GM23338 (cell line): Measurements from ENCODE around the gene NOP56. TPM values are rescaled to one million over a fixed set of nuclear protein-coding genes. Genes with fewer than 3 reads are reported as not detected.

Experiments used
- ATAC-seq: fragments of 200-7000 bp; cut with Tn5 transposase; 3 replicates; pipeline ENCODE4 v1.9.1; 2020
- DNase-seq: peaks from one replicate; pipeline ENCODE4 v3.0.0-alpha.2; 2015; ENCODE audit warnings: low spot score
- H2AFZ ChIP-seq: fragments of 200-600 bp; sonication (generic); 2 replicates; pipeline ENCODE4 v1.8.0; 2016; ENCODE audit warnings: antibody characterized with exemption, mild to moderate bottlenecking, moderate library complexity
- H3F3A ChIP-seq: fragments of 200-600 bp; sonication (generic); replicated peaks from 2 replicates; pipeline ENCODE4 v1.8.0; 2017; ENCODE audit warnings: antibody characterized with exemption, mixed run types, low read depth
- H3K27ac ChIP-seq: fragments of 200-600 bp; sonication (generic); 2 replicates; pipeline ENCODE4 v1.6.1; 2016; ENCODE audit warnings: low read depth
- H3K27me3 ChIP-seq: fragments of 200-600 bp; sonication (generic); 2 replicates; pipeline ENCODE4 v1.8.0; 2016; ENCODE audit warnings: mild to moderate bottlenecking, mixed run types, moderate library complexity; ENCODE audit not compliant: insufficient read depth
- H3K36me3 ChIP-seq: fragments of 200-600 bp; sonication (generic); 2 replicates; pipeline ENCODE4 v1.8.0; 2016; ENCODE audit warnings: mild to moderate bottlenecking; ENCODE audit not compliant: insufficient read depth
- H3K4me1 ChIP-seq: fragments of 200-600 bp; sonication (generic); 2 replicates; pipeline ENCODE4 v1.8.0; 2016; ENCODE audit warnings: mild to moderate bottlenecking, moderate library complexity; ENCODE audit not compliant: insufficient read depth
- H3K4me2 ChIP-seq: fragments of 200-600 bp; sonication (generic); 2 replicates; pipeline ENCODE4 v1.7.1; 2017; ENCODE audit warnings: mixed run types
- H3K4me3 ChIP-seq: fragments of 200-600 bp; sonication (generic); 2 replicates; pipeline ENCODE4 v1.6.1; 2016; ENCODE audit warnings: mixed run types
- H3K79me2 ChIP-seq: fragments of 200-600 bp; sonication (generic); replicated peaks from 2 replicates; pipeline ENCODE4 v1.8.0; 2017; ENCODE audit warnings: mild to moderate bottlenecking; ENCODE audit not compliant: insufficient read depth
- H3K9me2 ChIP-seq: fragments of 200-600 bp; sonication (generic); 2 replicates; pipeline ENCODE4 v1.8.0; 2017; ENCODE audit not compliant: insufficient read depth
- H4K20me1 ChIP-seq: fragments of 200-600 bp; sonication (generic); replicated peaks from 2 replicates; pipeline ENCODE4 v1.8.0; 2017; ENCODE audit warnings: mild to moderate bottlenecking; ENCODE audit not compliant: insufficient read depth
- H3K27ac Mint-ChIP-seq: 2 replicates; pipeline ENCODE4 v1.8.0; 2020; ENCODE audit warnings: inconsistent platforms, mild to moderate bottlenecking, moderate library complexity, mixed read lengths
- H3K27me3 Mint-ChIP-seq: 3 replicates; pipeline ENCODE4 v1.8.0; 2022; ENCODE audit warnings: low read depth, mild to moderate bottlenecking, moderate library complexity, mixed read lengths, inconsistent platforms; ENCODE audit not compliant: insufficient read depth, poor library complexity
- H3K36me3 Mint-ChIP-seq: 3 replicates; pipeline ENCODE4 v1.8.0; 2021; ENCODE audit warnings: low read depth, mild to moderate bottlenecking, inconsistent platforms, moderate library complexity, mixed read lengths
- H3K4me1 Mint-ChIP-seq: 3 replicates; pipeline ENCODE4 v1.8.0; 2020; ENCODE audit warnings: mild to moderate bottlenecking, inconsistent platforms, mixed read lengths
- H3K4me3 Mint-ChIP-seq: 3 replicates; pipeline ENCODE4 v1.8.0; 2021; ENCODE audit warnings: moderate library complexity, mild to moderate bottlenecking, inconsistent platforms, mixed read lengths
- H3K9me3 Mint-ChIP-seq: 3 replicates; pipeline ENCODE4 v1.8.0; 2020; ENCODE audit warnings: moderate library complexity, mild to moderate bottlenecking, inconsistent platforms, mixed read lengths
- CREB1 ChIP-seq: fragments of 250-450 bp; sonication (Bioruptor Pico); IDR thresholded peaks from 2 replicates; pipeline ENCODE4 v1.5.0; 2020; ENCODE audit warnings: low read depth, mild to moderate bottlenecking, moderate library complexity
- CTCF ChIP-seq, 2 experiments: fragments of 200-600 bp in 1 of 2; sonication (generic) in 1 of 2; conservative IDR thresholded peaks; 2 replicates each; pipeline versions ENCODE4 v1.5.1 to v1.6.1; 2016 to 2017; ENCODE audit warnings: antibody characterized with exemption in 2 of 2, low read depth in 2 of 2, mild to moderate bottlenecking in 2 of 2, moderate library complexity in 1 of 2
- EZH2 ChIP-seq: fragments of 200-600 bp; sonication (generic); IDR thresholded peaks from one replicate; pipeline ENCODE4 v1.8.0; 2017; ENCODE audit warnings: antibody characterized with exemption, mild to moderate bottlenecking, low read depth; ENCODE audit not compliant: unreplicated experiment
- EZH2phosphoT487 ChIP-seq: fragments of 200-600 bp; sonication (generic); IDR thresholded peaks from one replicate; pipeline ENCODE4 v1.8.1; 2018; ENCODE audit warnings: antibody characterized with exemption; ENCODE audit not compliant: unreplicated experiment
- JUNB ChIP-seq: IDR thresholded peaks from one replicate; pipeline ENCODE4 v1.6.1; 2016; ENCODE audit warnings: antibody characterized with exemption; ENCODE audit not compliant: unreplicated experiment
- NANOG ChIP-seq: IDR thresholded peaks from 2 replicates; pipeline ENCODE4 v1.6.1; 2016; ENCODE audit warnings: antibody characterized with exemption, borderline replicate concordance
- POLR2AphosphoS5 ChIP-seq: IDR thresholded peaks from 2 replicates; pipeline ENCODE4 v1.6.1; 2016; ENCODE audit warnings: antibody characterized with exemption, low read depth
- REST ChIP-seq: IDR thresholded peaks from one replicate; pipeline ENCODE4 v1.6.1; 2018; ENCODE audit warnings: antibody characterized with exemption; ENCODE audit not compliant: unreplicated experiment
- STAT1 ChIP-seq: IDR thresholded peaks from one replicate; pipeline ENCODE4 v1.6.1; 2016; ENCODE audit warnings: antibody characterized with exemption; ENCODE audit not compliant: unreplicated experiment
- ZNF114 ChIP-seq: fragments of 250-450 bp; sonication (Bioruptor Pico); IDR thresholded peaks from 2 replicates; pipeline ENCODE4 v1.5.0; 2020; ENCODE audit warnings: mild to moderate bottlenecking, moderate library complexity
- ZNF331 ChIP-seq: fragments of 250-450 bp; sonication (Bioruptor Pico); IDR thresholded peaks from 2 replicates; pipeline ENCODE4 v1.5.0; 2020; ENCODE audit warnings: low read depth, mild to moderate bottlenecking, moderate library complexity
- ZNF462 ChIP-seq: fragments of 250-450 bp; sonication (Bioruptor Pico); IDR thresholded peaks from 2 replicates; pipeline ENCODE4 v1.5.0; 2020; ENCODE audit warnings: mild to moderate bottlenecking, moderate library complexity
- polyA plus RNA-seq: library from polyadenylated mRNA; unstranded; fragments of >200 nt; fragmentation: Nextera tagmentation; extraction: Ambion mirVana; gene quantifications from 2 replicates; pipeline ENCODE4 v1.2.1, GENCODE V29; 2016
- total RNA-seq: library from RNA; depleted of rRNA; stranded (reverse); fragments of >200 nt; shearing (Covaris generic); gene quantifications from 2 replicates; pipeline ENCODE4 v1.2.3, GENCODE V29; 2014
- TF ChIP-seq, protein P1 (sequence below): IDR thresholded peaks from 2 replicates; pipeline ENCODE4 v1.6.1; 2016; ENCODE audit warnings: antibody characterized with exemption

Gene NOP56
- total and polyA plus RNA-seq, 2 experiments from 2014 or later, result 447 to 576 TPM

- H3K4me3 Mint-ChIP-seq, result no peak overlapping the region
- no peak overlapping the region for H3K27ac Mint-ChIP-seq
- no peak overlapping the region for H3K4me3 ChIP-seq
- peaks cover 27% of the 10 kb centered on the region for H3K27me3 Mint-ChIP-seq
- DNase-seq, result no peak
- peaks cover 1% of the 10 kb centered on the region; the same call in 1 of the 2 replicates for H3K4me1 ChIP-seq
- H2AFZ ChIP-seq, result no peak overlapping the region
- H3K36me3 ChIP-seq, result peaks cover 46% of the 10 kb centered on the region
- H3K36me3 Mint-ChIP-seq, result peaks cover 90% of the 10 kb centered on the region
- no peak overlapping the region for H3K4me2 ChIP-seq
- H3K27me3 ChIP-seq, result no peaks in the 10 kb centered on the region
- H3K9me2 ChIP-seq, result no peaks in the 10 kb centered on the region
- TF ChIP-seq ZNF462 (no peak), JUNB (no peak), CREB1 (CRISPR knock-in tag) (no peak), CTCF (conservative IDR thresholded peaks at IDR 0.05; ENCODE audit: low read depth in 2 of 2) (no peak), ZNF331 (CRISPR knock-in tag) (no peak), STAT1 (no peak), ZNF114 (no peak), NANOG (no peak), REST (no peak), POLR2AphosphoS5 (no peak), EZH2 (no peak), EZH2phosphoT487 (no peak)
- TF ChIP-seq, protein P1, sequence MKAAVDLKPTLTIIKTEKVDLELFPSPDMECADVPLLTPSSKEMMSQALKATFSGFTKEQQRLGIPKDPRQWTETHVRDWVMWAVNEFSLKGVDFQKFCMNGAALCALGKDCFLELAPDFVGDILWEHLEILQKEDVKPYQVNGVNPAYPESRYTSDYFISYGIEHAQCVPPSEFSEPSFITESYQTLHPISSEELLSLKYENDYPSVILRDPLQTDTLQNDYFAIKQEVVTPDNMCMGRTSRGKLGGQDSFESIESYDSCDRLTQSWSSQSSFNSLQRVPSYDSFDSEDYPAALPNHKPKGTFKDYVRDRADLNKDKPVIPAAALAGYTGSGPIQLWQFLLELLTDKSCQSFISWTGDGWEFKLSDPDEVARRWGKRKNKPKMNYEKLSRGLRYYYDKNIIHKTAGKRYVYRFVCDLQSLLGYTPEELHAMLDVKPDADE, result no peak
- peaks cover 4% of the 10 kb centered on the region for H3K9me3 Mint-ChIP-seq
- H4K20me1 ChIP-seq, result peaks cover 46% of the 10 kb centered on the region
- H3K79me2 ChIP-seq, result peaks cover 39% of the 10 kb centered on the region
- no peak overlapping the region for H3K27ac ChIP-seq
- H3K4me1 Mint-ChIP-seq, result peaks cover 17% of the 10 kb centered on the region
- peak; percentile 1; the same call in 1 of the 3 replicates for ATAC-seq
- H3F3A ChIP-seq, result peaks cover 59% of the 10 kb centered on the region
Observed at GRCh38 chr20:2659547-2659946, 7.1 kb downstream of the NOP56 start.
